Measurements from ENCODE around the gene LYL1. TPM values are rescaled to one million over a fixed set of nuclear protein-coding genes. Genes with fewer than 3 reads are reported as not detected.

Gene LYL1
- total and polyA plus RNA-seq, 2 of the 4 experiments (the other 2 are of a cell fraction): 0.36 to 0.39 TPM

DNA sequence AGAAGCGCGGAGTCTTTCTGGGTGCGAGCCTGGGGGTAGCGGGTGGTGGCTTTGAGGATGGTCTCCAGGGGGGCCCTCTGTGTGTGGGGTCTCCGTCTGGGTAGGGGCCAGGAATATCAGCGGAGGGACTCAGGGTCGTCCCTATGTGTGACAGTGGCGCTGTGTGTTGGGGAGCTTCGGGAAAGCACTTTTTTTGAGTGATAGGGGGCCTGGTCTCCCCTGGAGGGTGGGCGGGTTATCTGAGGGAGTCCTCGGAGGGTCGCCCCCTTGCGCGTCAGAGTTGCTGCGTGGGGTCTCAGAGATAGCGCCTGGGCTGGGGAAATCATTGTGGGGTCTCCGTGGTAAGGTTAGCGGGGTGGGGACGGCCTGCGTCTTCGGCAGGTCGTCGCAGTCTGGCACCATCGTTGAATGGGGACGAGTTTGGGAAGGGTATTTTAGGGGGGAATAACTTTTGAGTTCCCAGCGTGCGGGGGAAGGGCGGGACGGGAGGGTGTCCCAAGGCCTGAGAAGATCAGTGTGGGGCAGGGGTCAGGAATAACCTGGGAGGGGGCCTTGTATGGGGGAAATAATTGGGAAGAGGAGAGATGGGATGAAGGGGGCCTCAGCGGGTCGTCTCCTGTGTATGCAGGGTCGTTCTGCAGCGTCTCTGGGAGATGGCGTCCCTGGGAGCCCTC is 48.4 kb upstream of the LYL1 start (continued):
- no peak for TF ChIP-seq MAZ (IDR thresholded peaks at IDR 0.05; ENCODE audit: borderline replicate concordance, low read depth, low read length)

DNA sequence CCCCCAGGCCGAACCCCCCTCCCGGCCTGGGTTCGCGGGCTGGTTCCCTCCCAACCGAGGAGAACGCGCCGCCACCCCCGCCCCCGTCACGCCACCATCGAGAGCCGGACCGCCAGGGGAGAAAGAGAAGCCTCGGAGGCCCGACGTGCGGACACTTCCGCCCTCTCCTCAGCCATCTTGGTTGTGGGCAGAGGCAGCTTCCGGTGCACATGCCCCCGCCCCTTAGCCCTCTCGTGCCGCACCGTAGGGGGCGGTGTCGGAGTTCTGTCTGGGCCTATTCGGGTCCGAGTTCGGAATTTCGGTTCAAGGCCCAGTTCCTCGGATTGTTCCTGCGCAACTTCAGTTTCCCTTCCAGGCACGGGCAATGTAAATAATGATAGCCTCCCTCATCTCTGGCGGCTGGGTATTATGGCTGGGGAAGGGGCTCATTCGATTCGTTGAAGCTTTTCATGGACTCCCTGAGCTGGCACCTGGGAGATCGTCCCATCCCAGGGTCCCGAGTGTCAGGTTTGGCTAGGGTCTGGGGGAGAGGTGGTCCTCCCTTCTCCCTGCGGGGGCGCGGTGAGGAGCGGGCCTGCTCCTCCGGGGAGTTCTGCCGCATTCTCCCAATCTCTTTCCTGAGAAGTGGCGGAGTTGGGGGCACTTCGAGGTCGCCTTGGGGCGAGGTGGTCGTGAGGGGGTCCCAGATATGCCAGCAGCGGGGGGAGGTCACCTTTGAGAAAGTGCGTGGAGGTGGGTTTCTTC is 47.7 kb upstream of the LYL1 start, which contains the start of the genes IER2 and STX10:
Gene IER2, plus strand, starts transcription at position 225 of the 744 bp plus-strand sequence. CDS start 2,776 bp downstream, outside the sequence.
Gene STX10, minus strand, starts transcription at position 189 of the 744 bp plus-strand sequence. CDS start 202 bp downstream, outside the sequence.
- Histone ChIP-seq H3K4me1 (ENCODE audit: control insufficient read depth, insufficient read depth, low read length) (peaks cover 8% of the 10 kb centered on the region), H2BK20ac (ENCODE audit: low read depth, low read length) (peak within 1 kb of the TSS; percentile 69), H2AK5ac (ENCODE audit: low read depth, low read length) (peak within 1 kb of the TSS; percentile 99), H4K5ac (ENCODE audit: low read depth, low read length) (peak within 1 kb of the TSS; percentile 77), H2BK5ac (ENCODE audit: low read depth, low read length, poor library complexity, severe bottlenecking) (peak within 1 kb of the TSS; percentile 89), H3K27me3 (ENCODE audit: control insufficient read depth, insufficient read depth, low read length) (no peaks in the 10 kb centered on the region), H3K79me1 (ENCODE audit: low read depth in 1 of 2, low read length in 2 of 2) (peaks cover 2 to 44% of the 10 kb centered on the region in 2 experiments; a peak in 2 of 4 replicates), H2AK9ac (replicated peaks; ENCODE audit: low read depth, low read length, poor library complexity) (peak within 1 kb of the TSS; percentile 100), H3K9me1 (ENCODE audit: insufficient read depth, low read length) (peaks cover 4% of the 10 kb centered on the region), H3K4ac (ENCODE audit: low read depth, low read length) (peak within 1 kb of the TSS; percentile 98), H3K18ac (ENCODE audit: low read depth, low read length) (peak within 1 kb of the TSS; percentile 81), H3K4me2 (ENCODE audit: low read depth, low read length) (peak within 1 kb of the TSS; percentile 94), H3K27ac (ENCODE audit: insufficient read depth, low read length) (peak within 1 kb of the TSS; percentile 97), H2BK15ac (ENCODE audit: low read depth, low read length) (peak within 1 kb of the TSS; percentile 31; the same call in 2 of the 3 replicates), H4K91ac (ENCODE audit: insufficient read depth, low read depth, low read length) (peak within 1 kb of the TSS; percentile 90), H3K14ac (replicated peaks; ENCODE audit: low read depth, low read length) (peak within 1 kb of the TSS; percentile 97), H2BK120ac (ENCODE audit: low read depth, low read length) (peak within 1 kb of the TSS; percentile 59), H4K20me1 (ENCODE audit: insufficient read depth, low read length) (peaks cover 25% of the 10 kb centered on the region), H3K9ac (ENCODE audit: low read depth, low read length) (peak within 1 kb of the TSS; percentile 99), H3K4me3 (ENCODE audit: insufficient read depth, low read depth, low read length) (peak within 1 kb of the TSS; percentile 72), H4K8ac (ENCODE audit: low read depth in 2 of 2, low read length in 2 of 2) (peak within 1 kb of the TSS; percentile 92 to 98), H3K56ac (ENCODE audit: extremely low read depth, insufficient read depth, low read length) (peak within 1 kb of the TSS; percentile 98), H3K23ac (ENCODE audit: low read depth, low read length) (peak within 1 kb of the TSS; percentile 94), H2AFZ (replicated peaks; ENCODE audit: low read length, poor library complexity) (peak within 1 kb of the TSS; percentile 98), H3K36me3 (ENCODE audit: control insufficient read depth, insufficient read depth, low read length) (peaks cover 3% of the 10 kb centered on the region), H3K9me3 (ENCODE audit: control insufficient read depth, insufficient read depth, low read length) (no peaks in the 10 kb centered on the region)
- in situ Hi-C loops (cut with MboI; ENCODE audit: low sequenced_read_pairs): loop anchor here (10.0 kb wide), 1 partner anchor 694 kb away; no protein-coding TSS in a partner anchor
- no TSS peak for BruUV-seq (replicated peaks)
- CTCF ChIA-PET: interaction anchor here (0.7 to 1.0 kb wide), 3 partner anchors 22 to 32 kb away, joined by 3 read pairs; partner anchors contain the start of gene NACC1
- WGBS, 2 experiments (ENCODE audit: extremely low coverage in 2 of 2, insufficient read length in 1 of 2): 2% methylated on average over 12 of the region's 51 CpGs; no CpG with 5 or more reads in 1 of the 2 experiments
- POLR2A ChIA-PET (ENCODE audit: unreplicated experiment): interaction anchor here (0.5 to 1.1 kb wide), 3 partner anchors 14 to 358 kb away, joined by 3 to 8 read pairs (median 3); no protein-coding TSS in a partner anchor
- ATAC-seq (ENCODE audit: low read depth) (peak; percentile 51), DNase-seq (peak; percentile 94)
- dilution Hi-C loops (cut with HindIII; ENCODE audit: low sequenced_read_pairs, unreplicated experiment): no loop called here
- intact Hi-C loops (cut with micrococcal nuclease): loop anchor here (2.0 kb wide), 2 partner anchors 112 to 172 kb away; no protein-coding TSS in a partner anchor
- no peak; the same call in 1 of the 2 replicates for TF ChIP-seq MXI1 (IDR thresholded peaks at IDR 0.05; ENCODE audit: borderline replicate concordance, low read depth, low read length)
- peak; percentile 98 for TF ChIP-seq BHLHE40 (IDR thresholded peaks at IDR 0.05; ENCODE audit: low read depth, low read length)
- TF ChIP-seq MAZ (IDR thresholded peaks at IDR 0.05; ENCODE audit: borderline replicate concordance, low read depth, low read length): peak; percentile 99
- peak; percentile 23; the same call in 1 of the 2 replicates for TF ChIP-seq SMC3 (IDR thresholded peaks at IDR 0.05; ENCODE audit: low read depth, low read length)
- TF ChIP-seq RAD21 (IDR thresholded peaks at IDR 0.05; ENCODE audit: low read length): peak; percentile 43
- TF ChIP-seq NFE2L2 (IDR thresholded peaks at IDR 0.05; ENCODE audit: low read depth, low read length): no peak
- no peak for TF ChIP-seq MAFK (IDR thresholded peaks at IDR 0.05; ENCODE audit: low read depth, low read length)
- no peak for TF ChIP-seq RFX5 (IDR thresholded peaks at IDR 0.05; ENCODE audit: low read depth, low read length)
- no peak for TF ChIP-seq FOS (IDR thresholded peaks at IDR 0.05; ENCODE audit: low read depth, low read length)
- TF ChIP-seq POLR2A (IDR thresholded peaks at IDR 0.05; ENCODE audit: low read depth, low read length): peak; percentile 87
- TF ChIP-seq, protein P1, sequence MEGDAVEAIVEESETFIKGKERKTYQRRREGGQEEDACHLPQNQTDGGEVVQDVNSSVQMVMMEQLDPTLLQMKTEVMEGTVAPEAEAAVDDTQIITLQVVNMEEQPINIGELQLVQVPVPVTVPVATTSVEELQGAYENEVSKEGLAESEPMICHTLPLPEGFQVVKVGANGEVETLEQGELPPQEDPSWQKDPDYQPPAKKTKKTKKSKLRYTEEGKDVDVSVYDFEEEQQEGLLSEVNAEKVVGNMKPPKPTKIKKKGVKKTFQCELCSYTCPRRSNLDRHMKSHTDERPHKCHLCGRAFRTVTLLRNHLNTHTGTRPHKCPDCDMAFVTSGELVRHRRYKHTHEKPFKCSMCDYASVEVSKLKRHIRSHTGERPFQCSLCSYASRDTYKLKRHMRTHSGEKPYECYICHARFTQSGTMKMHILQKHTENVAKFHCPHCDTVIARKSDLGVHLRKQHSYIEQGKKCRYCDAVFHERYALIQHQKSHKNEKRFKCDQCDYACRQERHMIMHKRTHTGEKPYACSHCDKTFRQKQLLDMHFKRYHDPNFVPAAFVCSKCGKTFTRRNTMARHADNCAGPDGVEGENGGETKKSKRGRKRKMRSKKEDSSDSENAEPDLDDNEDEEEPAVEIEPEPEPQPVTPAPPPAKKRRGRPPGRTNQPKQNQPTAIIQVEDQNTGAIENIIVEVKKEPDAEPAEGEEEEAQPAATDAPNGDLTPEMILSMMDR (conservative IDR thresholded peaks at IDR 0.05; ENCODE audit: low read depth, low read length): peak; percentile 64
